ENCODE results near the gene PIK3C2G. TPM values are rescaled to one million over a fixed set of nuclear protein-coding genes. Genes with fewer than 3 reads are reported as not detected.
"Not testable (repeated sequence)": the region's sequence is repeated elsewhere in the genome, so short reads cannot be mapped to it uniquely, and the experiment has no call there.

PIK3C2G gene
- total and polyA plus RNA-seq, 7 donors: under 0.01 TPM; not detected in 6

- no peak for ATAC-seq
- Histone ChIP-seq H3K36me3 (ENCODE audit: insufficient read depth in 1 of 2, low read depth in 1 of 2) (no peaks in the 10 kb centered on the region), H3K27ac (no peak overlapping the region), H3K4me1 (no peaks in the 10 kb centered on the region), H3K27me3 (ENCODE audit: insufficient read depth in 3 of 3, low read length in 2 of 3) (no peaks in the 10 kb centered on the region), H3K4me3 (no peak overlapping the region), H3K9me3 (no peaks in the 10 kb centered on the region)
- DNase-seq: no peak
- 89 to 93% (median 92%) methylated on average over 2 of the region's 2 CpGs for WGBS, 3 donors
- intact Hi-C loops (cut with DNase I): no loop called here
- no peak for TF ChIP-seq CTCF (IDR thresholded peaks at IDR 0.05)
Observed at GRCh38 chr12:18496156-18496555, 234.8 kb downstream of the PIK3C2G start.

- H3K36me3 ChIP-seq (ENCODE audit: insufficient read depth in 1 of 2, low read depth in 1 of 2); H3K9me3 ChIP-seq; H3K4me3 ChIP-seq; H3K27ac ChIP-seq; DNase-seq; H3K27me3 ChIP-seq (ENCODE audit: insufficient read depth in 3 of 3, low read length in 2 of 3); intact Hi-C loops (cut with DNase I); H3K4me1 ChIP-seq; ATAC-seq: not testable (repeated sequence)
- WGBS, 3 donors: 96 to 98% (median 97%) methylated on average over 31 to 35 of the region's 35 CpGs
Observed at GRCh38 chr12:18500160-18500574, 238.8 kb downstream of the PIK3C2G start.

- 94 to 97% (median 95%) methylated on average over 21 of the region's 21 CpGs for WGBS, 3 donors
- H3K36me3 ChIP-seq (ENCODE audit: insufficient read depth in 1 of 2, low read depth in 1 of 2); H3K4me1 ChIP-seq; H3K9me3 ChIP-seq; H3K4me3 ChIP-seq; DNase-seq; H3K27ac ChIP-seq; H3K27me3 ChIP-seq (ENCODE audit: insufficient read depth in 3 of 3, low read length in 2 of 3); intact Hi-C loops (cut with DNase I); ATAC-seq: not testable (repeated sequence)
Observed at GRCh38 chr12:18500736-18501135, 239.4 kb downstream of the PIK3C2G start.

GRCh38 chr12:18502422-18502968 lies 241.2 kb downstream of the PIK3C2G start:
- DNase-seq (no peak), ATAC-seq (no peak)
- Histone ChIP-seq H3K9me3 (no peaks in the 10 kb centered on the region), H3K27me3 (ENCODE audit: insufficient read depth in 3 of 3, low read length in 2 of 3) (no peaks in the 10 kb centered on the region), H3K4me1 (no peaks in the 10 kb centered on the region), H3K36me3 (ENCODE audit: insufficient read depth in 1 of 2, low read depth in 1 of 2) (no peaks in the 10 kb centered on the region), H3K27ac (no peak overlapping the region), H3K4me3 (no peak overlapping the region)
- WGBS, 3 donors: 88 to 93% (median 89%) methylated on average over 7 of the region's 7 CpGs
- intact Hi-C loops (cut with DNase I): no loop called here
- TF ChIP-seq CTCF (IDR thresholded peaks at IDR 0.05): no peak

GRCh38 chr12:18521461-18521860 lies 260.1 kb downstream of the PIK3C2G start:
- TF ChIP-seq CTCF (IDR thresholded peaks at IDR 0.05): no peak
- intact Hi-C loops (cut with DNase I): no loop called here
- peaks cover 8% of the 10 kb centered on the region for H3K9me3 ChIP-seq
- no peak overlapping the region for H3K4me3 ChIP-seq
- WGBS, 3 donors: 95 to 96% (median 95%) methylated on average over 6 of the region's 6 CpGs
- H3K27ac ChIP-seq: no peak overlapping the region
- H3K4me1 ChIP-seq: no peaks in the 10 kb centered on the region
- no peak for ATAC-seq
- no peaks in the 10 kb centered on the region for H3K27me3 ChIP-seq (ENCODE audit: insufficient read depth in 3 of 3, low read length in 2 of 3)
- H3K36me3 ChIP-seq (ENCODE audit: insufficient read depth in 1 of 2, low read depth in 1 of 2): no peaks in the 10 kb centered on the region
- no peak for DNase-seq

- no peak for DNase-seq
- TF ChIP-seq CTCF (IDR thresholded peaks at IDR 0.05): no peak
- intact Hi-C loops (cut with DNase I): no loop called here
- no peaks in the 10 kb centered on the region for H3K27me3 ChIP-seq (ENCODE audit: insufficient read depth in 3 of 3, low read length in 2 of 3)
- no peak for ATAC-seq
- H3K4me1 ChIP-seq: no peaks in the 10 kb centered on the region
- peaks cover 8% of the 10 kb centered on the region for H3K9me3 ChIP-seq
- H3K27ac ChIP-seq: no peak overlapping the region
- no peaks in the 10 kb centered on the region for H3K36me3 ChIP-seq (ENCODE audit: insufficient read depth in 1 of 2, low read depth in 1 of 2)
- H3K4me3 ChIP-seq: no peak overlapping the region
- 77 to 86% (median 81%) methylated on average over 1 of the region's 1 CpG for WGBS, 3 donors
Observed at GRCh38 chr12:18522806-18523205, 261.5 kb downstream of the PIK3C2G start.

GRCh38 chr12:18542497-18542896 lies 281.2 kb downstream of the PIK3C2G start:
- H3K4me3 ChIP-seq; H3K36me3 ChIP-seq (ENCODE audit: insufficient read depth in 1 of 2, low read depth in 1 of 2); H3K9me3 ChIP-seq; H3K27me3 ChIP-seq (ENCODE audit: insufficient read depth in 3 of 3, low read length in 2 of 3); DNase-seq; intact Hi-C loops (cut with DNase I); H3K4me1 ChIP-seq; H3K27ac ChIP-seq; ATAC-seq: not testable (repeated sequence)
- 92 to 96% (median 93%) methylated on average over 3 of the region's 3 CpGs for WGBS, 3 donors
